DMS53 (cell line): ENCODE results near the gene MICAL2.

ENCODE experiments used
- DNase-seq: peaks from one replicate; lab custom pipeline; 2025; lab: John Stamatoyannopoulos, UW

MICAL2 gene

DNA sequence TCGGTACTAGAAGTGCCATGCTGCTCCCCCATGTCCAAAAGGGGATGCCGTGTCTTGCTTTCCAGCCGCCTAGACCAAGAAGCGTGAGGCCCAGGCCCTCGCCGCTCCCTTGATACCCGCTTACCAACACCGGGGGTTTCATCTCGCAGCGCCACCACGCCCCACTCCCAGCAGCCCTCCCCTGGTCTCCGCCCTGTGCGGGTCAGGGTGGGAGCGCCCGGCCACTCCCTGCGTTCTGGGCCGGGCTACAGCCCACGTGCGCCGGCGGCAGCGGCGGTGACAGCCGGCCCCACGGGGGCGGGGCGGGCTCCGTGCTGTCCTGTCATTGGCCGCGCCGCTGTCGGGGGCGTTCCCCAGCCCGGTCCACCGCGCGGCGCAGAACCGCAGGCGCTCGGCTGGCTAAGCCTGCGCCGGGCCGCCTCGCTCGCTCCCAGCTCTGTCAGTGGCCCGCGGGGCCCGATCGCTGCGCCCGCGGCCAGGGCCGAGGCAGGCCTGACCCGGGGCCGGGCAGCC is at the start of gene MICAL2:
TSS of gene MICAL2 (plus strand) at position 390 of the 513 bp plus-strand sequence. CDS start 51,566 bp downstream, outside the sequence.
- peak; percentile 95 for DNase-seq

GRCh38 chr11:12061851-12062560 is 48.4 kb upstream of the MICAL2 start:
- DNase-seq, result no peak

DNA sequence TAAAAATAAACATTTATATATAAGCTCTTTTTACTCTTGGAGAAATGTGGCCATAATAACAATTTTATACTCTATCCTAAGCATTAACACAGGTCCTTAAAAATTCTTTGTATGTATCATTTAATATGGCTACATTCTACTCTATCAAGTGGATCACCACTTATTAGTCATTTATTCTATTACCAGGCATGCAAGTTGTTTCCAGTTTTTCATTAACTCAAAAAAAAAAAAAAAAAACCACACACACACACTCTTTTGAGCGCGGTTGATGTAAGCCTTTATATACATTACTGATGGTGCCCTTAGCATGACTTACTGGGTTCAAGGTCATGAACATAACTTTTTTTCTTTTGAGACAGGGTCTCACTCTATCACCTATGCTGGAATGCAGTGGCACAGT is 47.1 kb upstream of the MICAL2 start:
- no peak for DNase-seq

- DNase-seq, result no peak
These were observed 46.0 kb upstream of the MICAL2 start for GRCh38 chr11:12064136-12064953.

DNA sequence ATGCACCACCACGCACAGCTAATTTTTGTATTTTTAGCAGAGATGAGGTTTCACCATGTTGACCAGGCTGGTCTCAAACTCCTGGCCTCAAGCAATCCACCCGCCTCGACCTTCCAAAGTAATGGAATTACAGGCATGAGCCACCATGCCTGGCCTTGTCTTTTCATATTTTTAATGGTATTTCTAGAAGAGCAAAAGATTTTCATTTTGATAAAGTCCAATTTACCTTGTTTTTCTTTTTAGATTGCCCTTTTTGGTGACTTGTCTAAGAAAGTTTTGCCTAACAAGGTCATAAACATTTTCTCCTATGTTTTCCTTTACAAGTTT is 45.5 kb upstream of the MICAL2 start:
- no peak for DNase-seq

GRCh38 chr11:12066056-12066798 is 44.2 kb upstream of the MICAL2 start:
- DNase-seq, result peak; percentile 54

DNA sequence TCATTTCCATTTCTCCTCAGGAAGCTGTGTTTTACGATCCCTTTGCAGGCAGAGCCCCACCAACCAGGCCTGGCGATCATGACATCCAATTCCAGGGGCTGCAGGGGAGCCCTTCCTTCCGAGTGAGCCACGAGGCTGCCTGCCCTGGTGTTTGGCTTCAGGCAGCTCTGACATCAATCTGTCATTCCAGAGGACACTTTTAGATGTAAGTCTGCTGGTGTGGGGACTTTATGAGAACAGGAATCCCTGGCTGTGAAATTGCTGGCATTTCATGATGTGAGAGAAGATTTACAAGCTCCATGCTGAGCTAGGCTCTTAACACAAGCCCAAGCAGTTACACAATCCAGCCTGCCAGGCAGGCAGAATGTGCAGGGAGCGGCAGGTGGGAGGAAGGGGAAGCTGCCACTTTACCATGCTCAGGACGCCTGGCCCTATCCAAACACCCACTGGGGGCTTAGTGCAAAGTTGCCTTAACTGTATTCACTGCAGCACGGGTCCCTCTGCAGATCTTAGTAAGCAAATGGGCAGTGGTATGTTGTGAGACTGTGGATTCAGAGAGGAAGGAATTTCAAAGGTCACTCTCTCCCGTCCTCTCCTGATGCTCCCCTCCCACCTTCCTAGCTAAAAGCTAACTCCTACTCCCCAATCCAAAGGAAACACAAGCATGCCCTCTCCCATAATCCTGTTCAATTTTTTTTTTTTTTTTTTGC is 43.4 kb upstream of the MICAL2 start:
- DNase-seq, result peak; percentile 47

GRCh38 chr11:12067796-12068357 is 42.5 kb upstream of the MICAL2 start:
- DNase-seq, result no peak

- DNase-seq, result peak; percentile 31
These were observed 41.2 kb upstream of the MICAL2 start for GRCh38 chr11:12069066-12069676.

- DNase-seq, result peak; percentile 44
These were observed 39.7 kb upstream of the MICAL2 start for GRCh38 chr11:12070446-12071267.

DNA sequence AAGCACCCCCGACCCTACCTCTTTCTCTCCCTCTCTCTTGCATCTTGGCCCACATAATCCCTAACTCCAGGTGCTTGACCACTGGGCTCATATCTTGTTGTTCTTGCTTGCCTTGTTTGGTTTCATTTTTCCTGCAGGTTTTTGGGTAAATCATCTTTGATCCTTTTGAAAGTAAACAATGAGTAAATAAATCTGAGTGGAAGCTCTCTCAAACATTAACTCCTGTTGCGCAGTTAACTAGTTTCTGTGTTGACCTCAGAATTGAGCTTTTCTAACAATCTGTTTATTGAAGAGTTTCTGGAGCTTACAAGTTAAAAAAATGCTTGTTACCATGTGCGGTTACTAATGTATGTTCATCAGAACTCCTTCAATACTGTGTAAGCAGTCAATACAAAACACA is 38.8 kb upstream of the MICAL2 start:
- DNase-seq, result peak; percentile 37

DNA sequence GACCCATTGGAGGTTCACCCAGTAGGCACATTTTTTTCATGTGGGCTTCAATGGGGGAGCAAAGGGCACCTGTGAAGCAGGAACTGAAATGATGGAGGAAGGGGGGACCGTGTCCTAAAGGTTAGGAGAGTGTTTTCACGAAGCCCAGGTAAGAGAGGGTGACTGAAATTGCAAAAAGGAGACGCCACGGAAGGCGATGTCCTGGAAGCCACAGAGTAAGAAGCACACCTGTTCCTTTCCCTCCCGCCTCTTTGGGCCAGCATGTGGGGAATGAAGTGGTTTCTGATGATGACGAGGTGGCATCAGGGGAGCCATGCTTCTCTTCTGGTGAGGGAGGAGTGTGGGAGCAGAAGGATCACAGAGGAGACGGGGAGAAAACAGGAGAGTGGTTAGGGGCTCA is 37.0 kb upstream of the MICAL2 start:
- no peak for DNase-seq

GRCh38 chr11:12073886-12074285 is 36.5 kb upstream of the MICAL2 start:
- DNase-seq, result peak; percentile 15

- DNase-seq, result no peak
These were observed 35.7 kb upstream of the MICAL2 start for GRCh38 chr11:12074529-12075195.

DNA sequence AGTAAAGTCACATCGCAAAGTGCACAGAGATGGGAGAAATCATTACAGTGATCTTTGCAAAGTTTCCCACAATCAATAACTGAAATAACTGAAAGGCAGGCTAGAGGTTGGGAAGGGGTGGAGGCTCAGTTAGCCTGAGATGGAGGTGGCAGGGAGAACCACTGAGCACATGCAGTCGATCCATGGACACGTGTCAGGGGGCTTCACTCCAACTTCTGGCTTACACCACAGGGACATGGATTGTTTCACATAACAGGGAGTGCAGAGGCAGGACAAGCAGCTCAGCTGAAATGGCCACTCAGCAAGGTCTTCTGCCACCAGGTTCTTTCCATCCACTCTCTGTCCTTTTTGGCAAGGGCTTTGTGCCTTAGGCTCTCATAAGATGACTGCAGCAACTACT is 35.1 kb upstream of the MICAL2 start:
- no peak for DNase-seq

DNA sequence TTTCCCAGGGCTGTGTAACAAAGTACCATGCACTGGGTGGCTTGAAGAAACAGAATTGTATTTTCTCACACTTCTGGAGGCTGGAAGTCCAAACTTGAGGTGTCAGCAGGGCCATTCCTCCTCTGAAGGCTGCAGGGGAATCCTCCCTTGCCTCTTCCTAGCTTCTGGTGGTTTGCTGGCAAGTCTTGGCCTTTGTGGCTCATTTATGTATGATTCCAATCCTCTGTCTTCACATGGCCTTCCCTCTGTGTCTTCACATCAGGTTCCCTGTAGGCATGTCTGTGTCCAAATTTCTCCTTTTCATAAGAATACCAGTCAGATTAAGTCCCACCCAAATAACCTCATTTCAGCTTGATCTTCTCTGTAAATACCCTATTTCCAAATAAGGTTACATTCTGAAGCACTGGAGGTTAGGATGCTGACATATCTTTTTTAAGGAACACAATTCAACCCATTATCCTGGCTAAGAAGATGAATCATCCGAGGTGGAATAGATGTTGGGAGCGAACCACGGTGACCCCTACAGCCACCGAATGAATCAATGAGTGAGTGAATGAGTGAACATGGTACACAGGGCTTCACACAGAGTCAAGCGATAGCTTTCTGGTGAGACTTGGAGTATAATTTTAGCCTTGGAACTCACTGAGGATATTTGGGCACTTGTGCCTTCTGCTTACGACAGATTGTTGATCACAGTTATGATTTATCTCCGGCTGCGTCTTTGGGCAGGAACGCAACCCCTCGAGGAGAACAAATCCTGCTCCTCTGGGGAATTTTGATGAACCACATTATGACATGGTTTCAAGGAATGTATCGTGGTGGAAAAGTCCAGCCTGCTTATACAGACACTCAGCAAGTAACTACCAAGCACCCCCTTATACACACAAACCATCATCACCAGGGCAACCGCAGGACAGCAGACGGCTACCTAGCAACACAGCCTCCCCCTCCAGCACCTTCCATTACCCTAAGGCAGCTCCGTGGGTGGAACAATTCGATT is 34.3 kb upstream of the MICAL2 start:
- no peak for DNase-seq

DNA sequence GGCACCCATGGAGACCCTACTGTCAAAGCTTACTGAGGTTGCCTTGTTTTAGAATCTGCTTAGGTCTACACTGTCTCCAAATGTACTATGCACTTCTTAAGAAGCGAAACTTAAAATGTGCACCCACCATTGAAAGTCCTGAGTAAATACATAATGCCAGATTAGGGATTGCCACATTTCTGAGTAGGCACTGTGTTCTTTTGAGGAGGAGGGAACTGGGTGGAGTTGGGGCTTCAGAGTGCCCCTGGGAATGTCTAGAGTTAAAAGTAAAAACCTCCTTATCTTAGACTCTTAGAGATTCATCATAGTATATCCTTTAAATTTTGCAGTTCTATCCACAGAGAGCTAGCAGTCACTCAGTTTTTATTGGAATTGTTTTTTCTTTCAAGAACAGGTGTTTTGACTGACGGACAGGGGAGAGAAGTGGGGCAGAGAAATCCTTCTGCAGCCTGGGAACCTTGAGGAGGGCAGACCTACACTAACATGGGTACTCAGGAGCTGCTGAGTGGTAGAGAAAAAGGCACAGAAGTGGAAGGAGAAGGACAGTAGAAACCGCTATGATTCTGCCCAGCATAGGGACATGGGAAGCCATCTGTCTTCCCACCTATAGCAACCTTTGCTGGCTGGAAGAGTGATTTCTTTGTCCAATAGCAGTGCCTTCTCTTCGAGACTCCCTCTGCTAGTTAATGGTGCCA is 33.4 kb upstream of the MICAL2 start:
- no peak for DNase-seq
